CD4-positive, alpha-beta T cell treated with Interleukin-21 for 1 hour (primary cell): ENCODE results near the gene CASP3.
"Not testable (repeated sequence)": the region's sequence is repeated elsewhere in the genome, so short reads cannot be mapped to it uniquely, and the experiment has no call there.

Experiments used
- DNase-seq: peaks from one replicate; pipeline ENCODE4 v3.0.0-alpha.2; 2020

The CASP3 gene

GRCh38 chr4:184591747-184592270 lies 57.4 kb downstream of the CASP3 start:
- DNase-seq, result not testable (repeated sequence)

- no peak for DNase-seq
Measured at GRCh38 chr4:184591070-184591677, 58.1 kb downstream of the CASP3 start.

DNA sequence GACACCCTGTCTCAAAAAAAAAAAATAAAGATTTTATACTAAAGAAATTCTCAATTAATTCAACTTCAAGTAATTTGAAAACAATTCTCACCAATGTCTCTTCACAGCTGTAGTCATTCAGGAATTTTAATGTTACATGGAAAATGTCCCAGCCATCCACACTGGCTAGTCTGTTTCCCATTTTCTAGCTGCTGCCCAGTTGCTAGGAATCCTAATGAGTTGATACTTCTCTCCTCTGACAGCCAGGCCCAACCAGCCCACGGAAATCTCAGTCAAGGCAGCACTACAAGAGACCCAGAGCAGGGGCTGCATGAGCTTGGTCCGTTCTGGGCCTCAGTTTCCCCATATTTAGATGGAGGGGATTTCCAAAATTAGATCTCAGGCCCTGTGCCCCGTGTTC lies 59.1 kb downstream of the CASP3 start:
- DNase-seq, result no peak

GRCh38 chr4:184588893-184589292 lies 60.4 kb downstream of the CASP3 start:
- no peak for DNase-seq

DNA sequence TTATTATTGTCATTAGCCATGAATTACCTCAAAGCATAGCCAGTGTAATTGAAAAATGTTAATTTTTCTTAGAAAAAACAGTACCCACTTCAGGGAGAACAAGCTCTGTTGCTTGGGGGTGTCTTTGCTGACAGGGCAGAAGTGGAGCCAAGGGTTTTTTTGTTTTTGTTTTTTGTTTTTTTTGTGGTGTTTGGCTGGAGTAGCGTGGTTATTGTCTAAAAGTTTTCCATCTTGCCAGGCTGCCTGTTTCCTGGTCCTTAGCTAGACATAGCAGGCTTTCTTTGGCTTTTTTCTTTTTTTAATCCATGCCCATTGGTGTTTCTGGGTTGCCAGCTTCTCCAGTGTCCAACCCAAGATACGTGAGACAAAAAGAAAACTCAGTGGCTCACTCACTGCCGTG lies 61.5 kb downstream of the CASP3 start:
- no peak for DNase-seq

GRCh38 chr4:184587221-184587620 lies 62.0 kb downstream of the CASP3 start:
- DNase-seq, result no peak

DNA sequence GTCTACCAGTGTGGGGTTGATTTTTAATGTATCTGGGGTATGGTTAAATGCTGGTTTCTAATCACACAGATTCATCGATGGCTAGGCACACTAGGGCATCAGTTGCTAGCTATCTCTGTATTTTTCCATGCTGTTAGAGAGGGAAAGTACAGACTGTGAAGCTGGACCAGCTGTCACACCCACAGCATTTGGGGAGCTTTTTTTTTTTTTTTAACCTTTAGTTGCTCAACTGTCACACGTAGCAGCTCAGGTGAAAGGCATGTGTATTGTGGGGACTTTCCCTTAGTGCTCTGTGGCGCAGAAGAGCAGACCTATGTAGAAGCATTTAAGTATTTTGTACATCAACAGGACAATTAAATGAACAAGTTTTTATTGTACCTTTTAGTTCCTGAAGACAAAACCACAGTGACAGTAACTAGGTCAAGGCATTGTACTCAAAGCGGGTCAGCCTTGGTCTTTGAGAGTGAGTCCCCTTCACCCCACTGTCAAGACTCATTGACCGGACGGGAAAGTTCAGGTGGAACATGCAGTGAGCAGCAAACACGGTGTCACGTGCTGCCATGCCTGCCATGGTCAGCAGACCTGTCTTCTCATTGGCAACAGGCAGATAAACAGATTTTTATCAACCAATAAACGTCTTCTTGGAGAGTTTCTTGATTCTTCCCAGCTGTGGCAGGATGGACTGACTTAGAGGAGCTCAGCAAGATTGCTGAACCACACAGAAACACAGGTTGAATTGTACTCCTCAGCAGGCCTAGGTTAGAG lies 65.3 kb downstream of the CASP3 start:
- no peak for DNase-seq
